OCI-LY1 (cell line): Measurements from ENCODE around the gene MSMB.
"Not testable (repeated sequence)": the region's sequence is repeated elsewhere in the genome, so short reads cannot be mapped to it uniquely, and the experiment has no call there.

Experiments used
- H2AFZ ChIP-seq: fragments of 200-600 bp; sonication (generic), shearing (Covaris generic); 2 replicates; pipeline ENCODE4 v1.6.0; 2014; ENCODE audit warnings: antibody characterized with exemption, mild to moderate bottlenecking, low read length
- H3F3A ChIP-seq: fragments of 200-600 bp; sonication (generic), shearing (Covaris generic); 2 replicates; pipeline ENCODE4 v1.6.0; 2014; ENCODE audit warnings: mild to moderate bottlenecking, antibody characterized with exemption, low read length, moderate library complexity; ENCODE audit not compliant: insufficient read depth
- H3K27ac ChIP-seq: fragments of 200-600 bp; sonication (generic); 2 replicates; pipeline ENCODE4 v1.5.1; 2014; ENCODE audit warnings: low read length, mixed run types, mild to moderate bottlenecking, low read depth; ENCODE audit not compliant: poor library complexity, severe bottlenecking
- H3K27me3 ChIP-seq: fragments of 200-600 bp; sonication (generic); 2 replicates; pipeline ENCODE4 v1.6.0; 2014; ENCODE audit warnings: antibody characterized with exemption, mild to moderate bottlenecking, low read length, moderate library complexity; ENCODE audit not compliant: insufficient read depth
- H3K36me3 ChIP-seq: fragments of 200-600 bp; sonication (generic); 2 replicates; pipeline ENCODE4 v1.6.1; 2014; ENCODE audit warnings: mild to moderate bottlenecking, antibody characterized with exemption, low read length, moderate library complexity, mixed read lengths; ENCODE audit not compliant: insufficient read depth
- H3K4me1 ChIP-seq: fragments of 200-600 bp; sonication (generic); 2 replicates; pipeline ENCODE4 v1.5.1; 2014; ENCODE audit warnings: mild to moderate bottlenecking, low read length, moderate library complexity; ENCODE audit not compliant: insufficient read depth, severe bottlenecking
- H3K4me2 ChIP-seq: fragments of 200-600 bp; sonication (generic), shearing (Covaris generic); 2 replicates; pipeline ENCODE4 v1.6.1; 2014; ENCODE audit warnings: low read length
- H3K4me3 ChIP-seq: fragments of 200-600 bp; sonication (generic); 2 replicates; pipeline ENCODE4 v1.5.1; 2014; ENCODE audit warnings: low read length, low read depth, mild to moderate bottlenecking, mixed read lengths; ENCODE audit not compliant: poor library complexity, severe bottlenecking
- H3K79me2 ChIP-seq: fragments of 200-600 bp; shearing (Covaris generic); 2 replicates; pipeline ENCODE4 v1.6.1; 2016; ENCODE audit warnings: mixed run types, low read length, mixed read lengths; ENCODE audit not compliant: insufficient read depth
- H3K9ac ChIP-seq: fragments of 200-600 bp; sonication (generic), shearing (Covaris generic); 2 replicates; pipeline ENCODE4 v1.6.1; 2014; ENCODE audit warnings: mild to moderate bottlenecking, low read length, mixed read lengths
- H3K9me2 ChIP-seq: fragments of 200-600 bp; sonication (generic), shearing (Covaris generic); 2 replicates; pipeline ENCODE4 v1.6.1; 2014; ENCODE audit warnings: low read depth, mild to moderate bottlenecking, low read length, mixed read lengths
- H3K9me3 ChIP-seq: fragments of 200-600 bp; shearing (Covaris generic); 2 replicates; pipeline ENCODE4 v1.6.1; 2014; ENCODE audit warnings: low read length, mixed read lengths
- H4K20me1 ChIP-seq: fragments of 200-600 bp; sonication (generic), shearing (Covaris generic); 2 replicates; pipeline ENCODE4 v1.6.0; 2016; ENCODE audit warnings: mild to moderate bottlenecking, low read length; ENCODE audit not compliant: insufficient read depth
- CTCF ChIP-seq: fragments of 200-600 bp; sonication (generic), shearing (Covaris generic); IDR thresholded peaks from 2 replicates; pipeline ENCODE4 v1.5.1; 2017; ENCODE audit warnings: mild to moderate bottlenecking, antibody characterized with exemption, low read length, moderate library complexity, mixed read lengths
- EZH2 ChIP-seq: fragments of 200-600 bp; sonication (generic), shearing (Covaris generic); IDR thresholded peaks from 2 replicates; pipeline ENCODE4 v1.8.0; 2017; ENCODE audit warnings: borderline replicate concordance, mixed run types, mild to moderate bottlenecking, antibody characterized with exemption, low read length, moderate library complexity, mixed read lengths

Gene MSMB

GRCh38 chr10:46046261-46046660 is at the start of gene MSMB:
TSS of gene MSMB (minus strand) at chr10:46046269. CDS start at chr10:46046237, 32 bp downstream.
- no peak within 1 kb of the TSS for H3K9ac ChIP-seq
- TF ChIP-seq CTCF (no peak), EZH2 (no peak)
- H3K4me2 ChIP-seq: no peak within 1 kb of the TSS
- H3K9me2 ChIP-seq: no peaks in the 10 kb centered on the region
- H2AFZ ChIP-seq: no peak within 1 kb of the TSS
- H3K27me3 ChIP-seq: no peaks in the 10 kb centered on the region
- no peaks in the 10 kb centered on the region for H3F3A ChIP-seq
- H4K20me1 ChIP-seq: no peaks in the 10 kb centered on the region
- H3K9me3 ChIP-seq: no peaks in the 10 kb centered on the region
- H3K4me1 ChIP-seq: no peaks in the 10 kb centered on the region
- no peak within 1 kb of the TSS for H3K4me3 ChIP-seq
- no peak within 1 kb of the TSS for H3K27ac ChIP-seq
- H3K36me3 ChIP-seq: no peaks in the 10 kb centered on the region
- H3K79me2 ChIP-seq: no peaks in the 10 kb centered on the region

GRCh38 chr10:46094931-46095750 is 49.1 kb upstream of the MSMB start:
- H3K27me3 ChIP-seq: no peaks in the 10 kb centered on the region
- TF ChIP-seq EZH2 (no peak), CTCF (no peak)
- H3K9me2 ChIP-seq: no peaks in the 10 kb centered on the region
- no peaks in the 10 kb centered on the region for H4K20me1 ChIP-seq
- H3K79me2 ChIP-seq: no peaks in the 10 kb centered on the region
- peak overlapping the region; percentile 63 for H3K27ac ChIP-seq
- H3K9me3 ChIP-seq: no peaks in the 10 kb centered on the region
- no peak overlapping the region for H2AFZ ChIP-seq
- H3K4me3 ChIP-seq: peak overlapping the region; percentile 31
- H3K4me2 ChIP-seq: no peak overlapping the region
- H3K36me3 ChIP-seq: no peaks in the 10 kb centered on the region
- H3F3A ChIP-seq: no peaks in the 10 kb centered on the region
- H3K9ac ChIP-seq: no peak overlapping the region
- H3K4me1 ChIP-seq: peaks cover 29% of the 10 kb centered on the region

GRCh38 chr10:46094197-46094500 is 48.1 kb upstream of the MSMB start:
- Histone ChIP-seq H4K20me1 (no peaks in the 10 kb centered on the region), H3K36me3 (no peaks in the 10 kb centered on the region), H3K9ac (no peak overlapping the region), H3K4me2 (no peak overlapping the region), H3F3A (no peaks in the 10 kb centered on the region), H3K9me2 (no peaks in the 10 kb centered on the region), H3K27ac (no peak overlapping the region), H3K4me1 (peaks cover 29% of the 10 kb centered on the region), H3K4me3 (no peak overlapping the region), H3K9me3 (no peaks in the 10 kb centered on the region), H2AFZ (no peak overlapping the region), H3K27me3 (no peaks in the 10 kb centered on the region), H3K79me2 (no peaks in the 10 kb centered on the region)
- TF ChIP-seq CTCF: no peak
- no peak for TF ChIP-seq EZH2

GRCh38 chr10:46093316-46094196 is 47.5 kb upstream of the MSMB start:
- H3F3A ChIP-seq, H3K9me3 ChIP-seq, H3K9me2 ChIP-seq, H2AFZ ChIP-seq, H3K79me2 ChIP-seq, H3K27ac ChIP-seq, H4K20me1 ChIP-seq, H3K27me3 ChIP-seq, H3K36me3 ChIP-seq, H3K9ac ChIP-seq: not testable (repeated sequence)
- Histone ChIP-seq H3K4me2 (peak overlapping the region; percentile 46; the same call in 1 of the 2 replicates), H3K4me3 (peak overlapping the region; percentile 49), H3K4me1 (peaks cover 29% of the 10 kb centered on the region)
